Smooth muscle cell (in vitro differentiated cells): ENCODE measurements around the gene ADAT3. TPM values are rescaled to one million over a fixed set of nuclear protein-coding genes. Genes with fewer than 3 reads are reported as not detected.

Experiments
- DNase-seq: peaks from one replicate; lab custom pipeline; 2025; ENCODE audit not compliant: unreplicated experiment; lab: John Stamatoyannopoulos, UW
- H2AFZ ChIP-seq: fragments of 200-600 bp; sonication (generic); 2 replicates; pipeline ENCODE4 v1.6.0; 2016; ENCODE audit warnings: antibody characterized with exemption, low read depth, mild to moderate bottlenecking
- H3F3A ChIP-seq: fragments of 200-600 bp; sonication (generic); 2 replicates; pipeline ENCODE4 v1.6.0; 2017; ENCODE audit warnings: antibody characterized with exemption, low read depth
- H3K27ac ChIP-seq: fragments of 200-600 bp; sonication (generic); 2 replicates; pipeline ENCODE4 v1.5.1; 2016; ENCODE audit warnings: low read depth, mild to moderate bottlenecking
- H3K27me3 ChIP-seq: fragments of 200-600 bp; sonication (generic); 2 replicates; pipeline ENCODE4 v1.6.1; 2016; ENCODE audit warnings: low read depth, mild to moderate bottlenecking
- H3K36me3 ChIP-seq: fragments of 200-600 bp; sonication (generic); 2 replicates; pipeline ENCODE4 v1.5.1; 2016; ENCODE audit warnings: low read depth
- H3K4me1 ChIP-seq: fragments of 200-600 bp; sonication (generic); 2 replicates; pipeline ENCODE4 v1.5.1; 2016; ENCODE audit warnings: low read depth
- H3K4me2 ChIP-seq: fragments of 200-600 bp; sonication (generic); 2 replicates; pipeline ENCODE4 v1.6.0; 2016; ENCODE audit warnings: mild to moderate bottlenecking
- H3K4me3 ChIP-seq: fragments of 200-600 bp; sonication (generic); 2 replicates; pipeline ENCODE4 v1.5.1; 2016; ENCODE audit warnings: mild to moderate bottlenecking
- H3K79me2 ChIP-seq: fragments of 200-600 bp; sonication (generic); 2 replicates; pipeline ENCODE4 v1.6.0; 2016; ENCODE audit warnings: low read depth, mild to moderate bottlenecking
- H3K9ac ChIP-seq: fragments of 200-600 bp; sonication (generic); 2 replicates; pipeline ENCODE4 v1.6.0; 2016; ENCODE audit warnings: low read depth
- H3K9me3 ChIP-seq: fragments of 200-600 bp; sonication (generic); replicated peaks from 2 replicates; pipeline ENCODE4 v1.5.1; 2016; ENCODE audit warnings: low read depth
- H4K20me1 ChIP-seq: fragments of 200-600 bp; sonication (generic); 2 replicates; pipeline ENCODE4 v1.6.0; 2016; ENCODE audit warnings: low read depth
- CTCF ChIP-seq: fragments of 200-600 bp; sonication (generic); IDR thresholded peaks from 2 replicates; pipeline ENCODE4 v1.5.1; 2017; ENCODE audit warnings: borderline replicate concordance, mild to moderate bottlenecking, antibody characterized with exemption; ENCODE audit not compliant: insufficient read depth, poor library complexity, severe bottlenecking
- WGBS: methylation state at CpG from one replicate; pipeline ENCODE4 v1.1.7; 2016; ENCODE audit warnings: low lambda C conversion rate; 5-methylcytosine and 5-hydroxymethylcytosine counted together
- polyA plus RNA-seq: library from polyadenylated mRNA; unstranded; fragments of >200 nt; fragmentation: Nextera tagmentation; extraction: Ambion mirVana; gene quantifications from 2 replicates; pipeline ENCODE4 v1.2.1, GENCODE V29; 2016
- total RNA-seq: library from RNA; depleted of rRNA; stranded (reverse); fragments of >200 nt; gene quantifications from 2 replicates; pipeline ENCODE4 v1.2.3, GENCODE V29; 2014

The ADAT3 gene
- total and polyA plus RNA-seq, 2 experiments from 2014 or later, result 0.58 to 2.0 TPM

- H2AFZ ChIP-seq, result no peak overlapping the region
- TF ChIP-seq CTCF, result no peak
- peak overlapping the region; percentile 79 for H3K9ac ChIP-seq
- peak overlapping the region; percentile 80 for H3K4me3 ChIP-seq
- peaks cover 60% of the 10 kb centered on the region for H3K79me2 ChIP-seq
- H3K36me3 ChIP-seq, result no peaks in the 10 kb centered on the region
- H3K4me2 ChIP-seq, result peak overlapping the region; percentile 100
- no peak for DNase-seq
- H4K20me1 ChIP-seq, result peaks cover 60% of the 10 kb centered on the region
- no peaks in the 10 kb centered on the region for H3F3A ChIP-seq
- H3K27ac ChIP-seq, result no peak overlapping the region
- 4% methylated on average over 19 of the region's 23 CpGs for WGBS
- H3K4me1 ChIP-seq, result peaks cover 42% of the 10 kb centered on the region
- H3K9me3 ChIP-seq, result no peaks in the 10 kb centered on the region
- H3K27me3 ChIP-seq, result no peaks in the 10 kb centered on the region
Observed at GRCh38 chr19:1861599-1862031, 43.6 kb upstream of the ADAT3 start.

- TF ChIP-seq CTCF, result no peak
- H3K79me2 ChIP-seq, result peaks cover 55% of the 10 kb centered on the region
- H3K27me3 ChIP-seq, result no peaks in the 10 kb centered on the region
- no peaks in the 10 kb centered on the region for H3K36me3 ChIP-seq
- under 1% methylated on average over 18 of the region's 21 CpGs for WGBS
- no peak overlapping the region for H2AFZ ChIP-seq
- peak overlapping the region; percentile 100 for H3K4me2 ChIP-seq
- H3K4me1 ChIP-seq, result peaks cover 38% of the 10 kb centered on the region
- H3F3A ChIP-seq, result no peaks in the 10 kb centered on the region
- peaks cover 55% of the 10 kb centered on the region for H4K20me1 ChIP-seq
- DNase-seq, result no peak
- H3K9ac ChIP-seq, result peak overlapping the region; percentile 62
- H3K4me3 ChIP-seq, result peak overlapping the region; percentile 80
- no peaks in the 10 kb centered on the region for H3K9me3 ChIP-seq
- H3K27ac ChIP-seq, result no peak overlapping the region
Observed at GRCh38 chr19:1862068-1862423, 43.2 kb upstream of the ADAT3 start.

DNA sequence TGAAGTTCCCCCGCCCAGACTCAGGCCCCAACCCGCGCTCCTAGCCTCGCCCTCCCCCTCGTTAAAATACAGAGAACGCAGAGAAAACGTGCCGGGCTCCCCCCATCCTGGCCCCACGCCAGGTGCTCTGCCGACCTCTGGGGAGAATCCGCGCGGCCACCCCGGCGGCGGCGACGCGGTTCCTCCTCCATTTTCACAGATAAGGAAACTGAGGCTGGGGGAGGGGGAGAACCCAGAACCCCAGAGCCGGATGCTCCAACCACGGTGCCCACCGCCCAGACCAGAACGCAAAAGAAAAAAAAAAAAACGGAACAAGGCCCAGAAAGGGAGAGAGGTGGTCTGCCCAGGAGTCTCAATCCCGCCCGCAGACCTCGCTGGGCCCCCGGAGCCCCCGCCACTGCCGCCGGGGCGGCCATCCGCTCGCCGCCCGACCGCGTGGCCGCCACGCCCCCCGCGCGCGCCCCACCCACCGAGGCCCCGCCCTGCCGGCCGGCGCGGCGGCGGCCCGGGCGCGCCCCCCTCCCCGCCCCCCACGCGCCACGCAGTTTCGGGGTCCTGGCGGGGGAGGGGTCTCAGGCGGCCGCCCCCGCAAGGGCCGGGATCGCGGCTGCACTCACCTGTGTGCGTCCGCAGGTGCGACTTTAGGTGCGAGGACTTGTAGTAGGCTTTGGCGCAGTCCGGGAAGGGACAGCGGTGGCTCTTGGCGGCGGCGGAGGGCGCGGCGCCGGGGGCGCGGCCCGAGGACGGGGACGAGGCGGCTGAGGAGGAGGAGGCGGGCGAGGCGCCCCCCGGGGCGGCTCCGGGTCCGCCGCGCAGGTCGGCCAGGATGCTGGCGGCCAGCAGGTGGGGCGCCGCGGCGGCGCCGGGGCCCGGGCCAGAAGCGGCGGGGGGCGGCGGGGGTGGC is 42.5 kb upstream of the ADAT3 start:
- Histone ChIP-seq H4K20me1 (peaks cover 49% of the 10 kb centered on the region), H3K4me1 (peaks cover 31% of the 10 kb centered on the region), H2AFZ (no peak overlapping the region), H3K9me3 (no peaks in the 10 kb centered on the region), H3K27me3 (no peaks in the 10 kb centered on the region), H3K36me3 (no peaks in the 10 kb centered on the region), H3K4me3 (peak overlapping the region; percentile 80), H3K4me2 (peak overlapping the region; percentile 100), H3K79me2 (peaks cover 49% of the 10 kb centered on the region), H3F3A (no peaks in the 10 kb centered on the region), H3K9ac (peak overlapping the region; percentile 62), H3K27ac (no peak overlapping the region)
- TF ChIP-seq CTCF, result no peak
- WGBS, result under 1% methylated on average over 48 of the region's 109 CpGs
- no peak for DNase-seq
